Loucy (cell line): Measurements from ENCODE around the gene SRXN1.

ENCODE experiments used
- H2AFZ ChIP-seq: fragments of 200-600 bp; sonication (generic); 2 replicates; pipeline ENCODE4 v1.6.0; 2016; ENCODE audit warnings: antibody characterized with exemption, mild to moderate bottlenecking, low read length, moderate library complexity
- H3F3A ChIP-seq: fragments of 200-600 bp; 2 replicates; pipeline ENCODE4 v1.6.0; 2016; ENCODE audit warnings: antibody characterized with exemption, low read depth, mild to moderate bottlenecking
- H3K27me3 ChIP-seq: fragments of 200-600 bp; sonication (generic); 2 replicates; pipeline ENCODE4 v1.6.1; 2014; ENCODE audit warnings: low read length, mild to moderate bottlenecking; ENCODE audit not compliant: insufficient read depth, poor library complexity, severe bottlenecking
- H3K36me3 ChIP-seq: fragments of 200-600 bp; sonication (generic); 2 replicates; pipeline ENCODE4 v1.6.1; 2016; ENCODE audit warnings: low read length; ENCODE audit not compliant: insufficient read depth
- H3K4me1 ChIP-seq: fragments of 200-600 bp; sonication (generic); 2 replicates; pipeline ENCODE4 v1.5.1; 2014; ENCODE audit warnings: low read length, mild to moderate bottlenecking; ENCODE audit not compliant: insufficient read depth, poor library complexity, severe bottlenecking
- H3K4me2 ChIP-seq: fragments of 200-600 bp; sonication (generic); 2 replicates; pipeline ENCODE4 v1.6.0; 2014; ENCODE audit warnings: antibody characterized with exemption, low read length, low read depth, mild to moderate bottlenecking; ENCODE audit not compliant: poor library complexity, severe bottlenecking
- H3K4me3 ChIP-seq: fragments of 200-600 bp; sonication (generic); 2 replicates; pipeline ENCODE4 v1.5.1; 2014; ENCODE audit warnings: low read length, mild to moderate bottlenecking, mixed read lengths; ENCODE audit not compliant: poor library complexity, severe bottlenecking
- H3K79me2 ChIP-seq: fragments of 200-600 bp; sonication (generic); 2 replicates; pipeline ENCODE4 v1.6.1; 2014; ENCODE audit warnings: low read length; ENCODE audit not compliant: insufficient read depth
- H3K9ac ChIP-seq: fragments of 200-600 bp; sonication (generic); 2 replicates; pipeline ENCODE4 v1.6.0; 2014; ENCODE audit warnings: mild to moderate bottlenecking, low read depth, low read length, moderate library complexity; ENCODE audit not compliant: poor library complexity, severe bottlenecking
- H3K9me2 ChIP-seq: fragments of 200-600 bp; sonication (generic); replicated peaks from 2 replicates; pipeline ENCODE4 v1.6.1; 2016; ENCODE audit warnings: low read depth, low read length, mixed read lengths
- H3K9me3 ChIP-seq: fragments of 200-600 bp; sonication (generic); 2 replicates; pipeline ENCODE4 v1.6.1; 2014; ENCODE audit warnings: mild to moderate bottlenecking, antibody characterized with exemption, low read length, low read depth; ENCODE audit not compliant: insufficient read depth
- H4K20me1 ChIP-seq: fragments of 200-600 bp; sonication (generic); 2 replicates; pipeline ENCODE4 v1.6.0; 2014; ENCODE audit warnings: antibody characterized with exemption, low read length, mild to moderate bottlenecking; ENCODE audit not compliant: insufficient read depth, poor library complexity, severe bottlenecking
- EZH2phosphoT487 ChIP-seq: fragments of 200-600 bp; IDR thresholded peaks from 2 replicates; pipeline ENCODE4 v1.6.1; 2018; ENCODE audit warnings: antibody characterized with exemption, mild to moderate bottlenecking, moderate library complexity, borderline replicate concordance
- TF ChIP-seq, protein P1 (sequence below): fragments of 200-600 bp; sonication (generic); conservative IDR thresholded peaks from 2 replicates; pipeline ENCODE4 v1.5.1; 2014; ENCODE audit warnings: mild to moderate bottlenecking, antibody characterized with exemption, low read length

SRXN1 gene

GRCh38 chr20:689947-690346 is 36.9 kb upstream of the SRXN1 start:
- no peaks in the 10 kb centered on the region for H3K9me2 ChIP-seq
- no peaks in the 10 kb centered on the region for H3K79me2 ChIP-seq
- H3K4me2 ChIP-seq = no peak overlapping the region
- no peaks in the 10 kb centered on the region for H3K9me3 ChIP-seq
- no peaks in the 10 kb centered on the region for H3F3A ChIP-seq
- no peaks in the 10 kb centered on the region for H3K27me3 ChIP-seq
- H2AFZ ChIP-seq = no peak overlapping the region
- no peaks in the 10 kb centered on the region for H4K20me1 ChIP-seq
- TF ChIP-seq EZH2phosphoT487 = no peak
- TF ChIP-seq, protein P1, sequence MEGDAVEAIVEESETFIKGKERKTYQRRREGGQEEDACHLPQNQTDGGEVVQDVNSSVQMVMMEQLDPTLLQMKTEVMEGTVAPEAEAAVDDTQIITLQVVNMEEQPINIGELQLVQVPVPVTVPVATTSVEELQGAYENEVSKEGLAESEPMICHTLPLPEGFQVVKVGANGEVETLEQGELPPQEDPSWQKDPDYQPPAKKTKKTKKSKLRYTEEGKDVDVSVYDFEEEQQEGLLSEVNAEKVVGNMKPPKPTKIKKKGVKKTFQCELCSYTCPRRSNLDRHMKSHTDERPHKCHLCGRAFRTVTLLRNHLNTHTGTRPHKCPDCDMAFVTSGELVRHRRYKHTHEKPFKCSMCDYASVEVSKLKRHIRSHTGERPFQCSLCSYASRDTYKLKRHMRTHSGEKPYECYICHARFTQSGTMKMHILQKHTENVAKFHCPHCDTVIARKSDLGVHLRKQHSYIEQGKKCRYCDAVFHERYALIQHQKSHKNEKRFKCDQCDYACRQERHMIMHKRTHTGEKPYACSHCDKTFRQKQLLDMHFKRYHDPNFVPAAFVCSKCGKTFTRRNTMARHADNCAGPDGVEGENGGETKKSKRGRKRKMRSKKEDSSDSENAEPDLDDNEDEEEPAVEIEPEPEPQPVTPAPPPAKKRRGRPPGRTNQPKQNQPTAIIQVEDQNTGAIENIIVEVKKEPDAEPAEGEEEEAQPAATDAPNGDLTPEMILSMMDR = no peak
- no peaks in the 10 kb centered on the region for H3K36me3 ChIP-seq
- H3K9ac ChIP-seq = no peak overlapping the region
- H3K4me1 ChIP-seq = no peaks in the 10 kb centered on the region
- H3K4me3 ChIP-seq = no peak overlapping the region

GRCh38 chr20:689348-689747 is 36.3 kb upstream of the SRXN1 start:
- no peak overlapping the region for H3K4me3 ChIP-seq
- H4K20me1 ChIP-seq = no peaks in the 10 kb centered on the region
- H3K9ac ChIP-seq = no peak overlapping the region
- no peaks in the 10 kb centered on the region for H3K9me3 ChIP-seq
- no peaks in the 10 kb centered on the region for H3K36me3 ChIP-seq
- H3K9me2 ChIP-seq = no peaks in the 10 kb centered on the region
- no peak overlapping the region for H2AFZ ChIP-seq
- H3K4me1 ChIP-seq = no peaks in the 10 kb centered on the region
- TF ChIP-seq, protein P1 = no peak
- no peak for TF ChIP-seq EZH2phosphoT487
- no peak overlapping the region for H3K4me2 ChIP-seq
- H3K79me2 ChIP-seq = no peaks in the 10 kb centered on the region
- no peaks in the 10 kb centered on the region for H3F3A ChIP-seq
- H3K27me3 ChIP-seq = no peaks in the 10 kb centered on the region

- TF ChIP-seq, protein P1 = no peak
- TF ChIP-seq EZH2phosphoT487 = no peak
- Histone ChIP-seq H3F3A (no peaks in the 10 kb centered on the region), H3K4me1 (no peaks in the 10 kb centered on the region), H3K79me2 (no peaks in the 10 kb centered on the region), H3K4me3 (no peak overlapping the region), H3K36me3 (no peaks in the 10 kb centered on the region), H3K27me3 (no peaks in the 10 kb centered on the region), H4K20me1 (no peaks in the 10 kb centered on the region), H3K9ac (no peak overlapping the region), H3K9me2 (no peaks in the 10 kb centered on the region), H2AFZ (no peak overlapping the region), H3K9me3 (no peaks in the 10 kb centered on the region), H3K4me2 (no peak overlapping the region)
These were observed 35.8 kb upstream of the SRXN1 start for GRCh38 chr20:688809-689212.
